GM19372 (cell line): ENCODE results near the gene MAIP1.

Source experiments
- ATAC-seq: cut with Tn5 transposase; IDR thresholded peaks from one replicate; pipeline ENCODE4 v1.9.1; 2021; ENCODE audit warnings: mild to moderate bottlenecking, low read depth, moderate library complexity; ENCODE audit not compliant: unreplicated experiment

MAIP1 gene

DNA sequence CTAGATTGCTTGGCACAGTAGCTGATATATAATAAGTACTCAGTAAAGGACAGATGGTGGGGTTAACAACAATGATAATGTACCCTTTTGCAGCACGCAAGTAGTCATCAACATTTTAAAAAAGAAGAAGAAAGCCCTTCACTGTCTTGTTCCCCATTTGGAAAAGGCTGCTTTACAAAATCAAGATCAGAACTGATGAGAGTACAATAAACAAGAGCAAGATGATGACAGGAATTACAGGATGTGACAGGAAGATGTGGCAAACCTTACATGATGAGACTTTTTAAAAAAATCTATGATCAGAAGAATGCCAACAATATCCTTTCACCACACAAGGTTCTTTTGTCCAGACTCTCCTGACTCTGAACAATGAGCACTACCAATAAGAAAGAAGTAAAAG is 9.2 kb upstream of the MAIP1 start:
- no peak for ATAC-seq

DNA sequence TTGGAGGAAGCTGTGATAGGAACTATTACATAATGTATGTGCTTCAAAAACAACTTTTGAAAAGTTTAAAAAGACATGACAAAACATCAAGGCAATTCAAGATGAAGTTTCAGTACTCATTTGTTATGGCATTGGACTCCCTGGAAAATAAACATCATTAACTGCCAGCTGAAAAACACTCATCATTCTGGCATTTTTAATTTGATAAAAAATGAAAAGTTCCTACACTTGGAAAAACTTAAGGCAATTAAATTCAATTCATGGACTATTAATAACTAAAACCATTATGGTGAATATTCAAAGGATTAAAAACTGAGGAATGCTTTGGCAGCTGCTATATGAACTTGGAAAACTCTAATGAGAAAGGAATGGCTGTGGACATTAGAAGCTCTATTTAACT is 8.5 kb upstream of the MAIP1 start:
- no peak for ATAC-seq

DNA sequence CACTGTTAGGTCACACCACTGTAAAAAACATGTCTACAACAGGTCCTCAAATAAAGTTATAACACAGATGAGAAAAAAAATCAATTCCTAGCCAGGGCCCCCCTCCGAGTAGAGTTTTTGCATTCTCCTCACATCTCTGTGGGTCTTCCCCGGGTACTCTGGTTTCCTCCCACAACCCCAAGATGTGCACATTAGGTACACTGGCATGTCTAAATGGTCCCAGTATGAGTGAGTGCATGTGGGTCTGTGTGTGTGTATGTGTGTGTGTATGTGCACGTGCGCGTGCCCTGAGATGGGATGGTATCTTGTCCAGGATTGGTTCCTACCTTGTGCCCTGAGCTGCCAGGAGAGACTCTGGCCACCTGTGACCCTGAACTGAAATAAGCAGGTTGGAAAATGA is 5.0 kb upstream of the MAIP1 start:
- ATAC-seq, result no peak

DNA sequence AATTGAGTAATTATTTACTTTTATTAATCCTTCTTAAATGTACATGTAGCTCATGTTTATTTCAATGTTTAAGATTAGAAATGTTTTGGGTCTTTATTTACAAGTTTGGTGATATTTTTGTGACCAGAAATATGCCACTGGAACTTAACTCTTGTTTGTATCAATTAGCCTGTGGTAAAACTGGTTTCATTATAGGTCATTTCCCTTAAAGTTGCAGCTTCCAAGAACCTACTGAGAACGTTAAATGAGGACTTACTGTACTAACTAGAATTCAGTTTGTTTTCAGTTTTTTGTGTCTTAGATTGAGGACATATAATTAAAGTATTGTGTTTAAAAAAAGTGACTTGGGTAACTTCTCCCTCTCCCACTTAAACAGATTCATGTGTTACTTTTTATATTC is 4.4 kb upstream of the MAIP1 start:
- no peak for ATAC-seq

DNA sequence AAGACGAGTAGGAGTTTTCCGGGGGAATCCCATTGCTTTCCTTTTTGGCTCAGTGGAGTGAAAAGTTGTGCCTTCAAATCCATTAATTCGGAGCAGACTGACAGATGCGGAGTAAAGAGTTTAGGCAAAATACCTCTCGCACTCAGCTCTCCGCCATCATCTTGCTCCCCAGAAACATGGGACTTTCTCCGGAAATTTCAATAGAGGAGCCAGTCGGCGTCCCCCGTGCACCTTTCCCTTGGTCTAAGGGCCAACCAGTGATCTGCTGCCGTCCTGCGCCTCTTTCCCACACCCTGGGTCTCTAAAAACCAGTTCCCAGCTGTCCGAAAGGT is 409 bp upstream of the MAIP1 start:
- ATAC-seq, result peak; percentile 49

DNA sequence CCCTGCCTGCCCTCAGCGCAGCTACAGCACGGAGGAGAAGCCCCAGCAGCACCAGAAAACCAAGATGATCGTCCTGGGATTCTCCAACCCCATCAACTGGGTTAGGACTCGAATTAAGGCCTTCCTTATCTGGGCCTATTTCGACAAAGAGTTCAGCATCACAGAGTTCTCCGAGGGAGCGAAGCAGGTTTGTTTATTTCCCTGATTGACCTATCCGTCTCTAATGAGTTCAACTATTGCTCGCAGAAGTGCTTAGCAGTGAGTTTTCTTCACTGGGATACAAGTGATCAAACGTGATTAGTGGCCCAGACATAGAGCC is 639 bp downstream of the MAIP1 start:
- no peak for ATAC-seq

DNA sequence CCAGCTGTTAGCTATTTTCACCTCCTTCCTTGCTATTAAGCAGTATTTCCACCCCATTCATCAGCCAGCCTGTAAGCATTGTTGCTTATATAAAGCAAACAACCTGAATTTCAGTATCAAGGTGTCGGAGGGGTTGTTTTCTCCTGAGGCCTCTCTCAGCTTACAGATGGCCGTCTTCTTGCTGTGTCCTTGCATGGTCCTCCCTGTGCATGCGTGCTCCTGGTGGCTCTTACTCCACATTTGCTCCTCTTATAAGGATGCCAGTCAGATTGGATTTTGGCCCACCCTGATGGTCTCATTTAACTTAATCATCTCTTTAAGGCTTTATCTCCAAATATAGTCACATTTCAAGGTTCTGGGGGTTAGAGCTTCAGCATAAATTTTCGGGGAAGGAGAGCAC is 2.6 kb downstream of the MAIP1 start:
- no peak for ATAC-seq

DNA sequence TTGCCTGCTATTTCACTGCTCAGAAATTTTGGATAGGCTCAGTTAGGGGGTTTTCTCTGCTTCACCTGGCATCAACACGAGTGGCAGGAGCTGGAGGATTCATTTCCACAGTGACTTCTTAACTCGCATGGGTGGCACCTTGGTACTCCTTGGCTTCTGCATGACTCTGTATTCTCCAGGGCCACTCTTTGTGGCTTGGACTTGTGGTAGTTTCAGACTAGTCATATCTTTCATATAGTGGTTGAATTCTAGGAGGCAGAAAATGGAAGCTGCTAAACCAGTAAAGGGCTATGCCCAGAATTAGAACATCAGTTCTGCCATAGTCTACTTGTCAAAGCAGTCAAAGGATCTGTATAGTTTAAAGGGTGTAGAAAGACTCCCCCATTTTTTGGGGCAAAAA is 6.8 kb downstream of the MAIP1 start:
- no peak for ATAC-seq

DNA sequence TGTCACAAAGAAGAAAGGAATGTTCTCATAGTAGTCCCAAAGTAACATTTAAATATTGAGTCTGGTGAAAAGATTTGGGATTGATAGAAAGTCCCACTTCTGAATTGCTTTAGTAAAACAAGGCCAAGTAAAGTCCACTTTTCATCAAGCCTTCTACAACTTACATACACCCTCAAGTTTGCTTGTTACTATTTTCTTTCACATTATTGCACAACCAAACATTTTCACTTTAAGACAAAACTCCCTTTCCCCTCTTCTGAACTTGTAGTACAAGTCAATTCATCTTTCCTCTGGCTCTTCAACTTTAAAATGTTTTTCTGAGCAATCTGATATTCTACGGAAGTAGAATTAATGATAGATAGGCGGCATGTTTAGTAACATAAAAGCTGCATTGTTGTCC is 11.0 kb downstream of the MAIP1 start:
- ATAC-seq, result no peak

DNA sequence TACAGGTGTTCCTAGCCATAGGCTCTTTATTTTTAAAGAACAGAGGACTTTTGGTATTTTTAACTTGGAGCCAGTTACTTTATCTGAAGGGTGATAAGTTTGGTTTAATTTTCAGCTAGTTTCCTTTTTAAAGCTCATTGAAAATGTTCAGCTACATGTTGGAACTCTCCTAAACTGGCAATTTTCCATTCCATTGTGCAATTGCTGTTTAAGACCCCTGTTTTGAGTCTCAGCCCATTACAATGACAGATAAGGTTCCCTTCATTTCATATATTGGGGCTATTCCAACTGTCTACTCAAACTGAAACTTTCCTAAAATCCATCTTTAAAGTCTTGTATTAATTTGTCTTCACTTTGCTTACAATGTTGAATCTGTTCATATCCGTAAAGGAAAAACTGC is 11.6 kb downstream of the MAIP1 start:
- ATAC-seq, result no peak

DNA sequence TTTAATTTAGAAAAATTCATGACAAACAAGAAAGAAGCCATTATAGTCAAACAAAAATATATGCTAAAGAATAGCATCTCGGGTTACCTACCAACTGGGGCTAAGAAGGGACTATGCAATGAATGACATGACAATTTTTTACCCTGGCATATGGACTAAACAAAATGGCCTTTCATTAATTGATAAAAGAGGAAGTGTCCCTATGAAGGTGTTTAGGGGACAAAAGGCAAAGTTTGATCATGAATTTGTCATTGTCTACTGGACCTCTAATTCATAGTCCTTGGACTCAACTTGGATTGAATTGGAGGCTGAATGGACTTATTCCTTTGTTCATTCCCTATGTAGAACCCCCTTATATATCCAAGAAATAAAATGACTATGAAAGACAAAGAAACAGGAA is 12.7 kb downstream of the MAIP1 start:
- no peak for ATAC-seq

DNA sequence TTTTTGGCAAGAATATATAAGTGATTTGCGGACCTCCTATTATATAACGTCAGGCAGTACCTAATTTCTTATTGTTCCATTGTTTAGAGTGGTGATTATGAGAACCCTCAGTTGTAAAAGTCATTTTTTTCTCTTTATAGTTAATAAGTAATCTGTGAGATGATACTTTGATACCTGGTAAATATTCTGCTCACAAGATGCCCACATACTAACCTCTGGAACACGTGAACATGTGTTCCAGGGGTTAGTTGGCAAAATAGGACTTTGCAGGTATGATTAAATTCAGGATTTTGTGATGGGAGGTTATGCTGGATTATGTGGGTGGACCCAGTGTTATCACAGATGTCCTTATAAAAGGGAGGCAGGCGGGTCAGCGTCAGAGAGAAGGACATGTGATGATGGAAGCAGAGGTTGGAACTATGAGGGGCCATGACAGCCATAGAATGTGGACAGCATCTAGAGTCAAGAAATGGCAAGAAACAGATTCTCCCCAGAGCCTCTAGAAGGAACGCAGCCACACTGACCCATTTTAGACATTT is 16.8 kb downstream of the MAIP1 start:
- ATAC-seq, result no peak

DNA sequence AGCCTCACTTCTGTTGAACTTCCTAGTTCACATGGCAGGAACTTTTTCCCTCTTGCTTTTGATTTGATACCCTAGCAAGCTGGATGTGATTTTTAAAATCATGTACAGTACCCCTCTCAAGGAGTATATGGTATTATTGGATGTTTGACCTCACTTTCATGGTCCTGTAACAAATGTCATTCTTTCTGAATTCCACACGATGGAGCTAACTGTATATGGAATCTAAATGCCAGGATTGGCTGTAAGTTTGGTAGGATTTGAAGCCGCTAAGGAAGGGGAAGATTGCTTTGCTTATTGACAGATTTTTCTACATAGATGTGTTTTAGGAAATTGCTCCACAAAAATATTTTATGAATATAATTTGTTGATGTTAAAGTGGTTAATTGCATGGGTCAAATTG is 18.3 kb downstream of the MAIP1 start:
- ATAC-seq, result no peak

DNA sequence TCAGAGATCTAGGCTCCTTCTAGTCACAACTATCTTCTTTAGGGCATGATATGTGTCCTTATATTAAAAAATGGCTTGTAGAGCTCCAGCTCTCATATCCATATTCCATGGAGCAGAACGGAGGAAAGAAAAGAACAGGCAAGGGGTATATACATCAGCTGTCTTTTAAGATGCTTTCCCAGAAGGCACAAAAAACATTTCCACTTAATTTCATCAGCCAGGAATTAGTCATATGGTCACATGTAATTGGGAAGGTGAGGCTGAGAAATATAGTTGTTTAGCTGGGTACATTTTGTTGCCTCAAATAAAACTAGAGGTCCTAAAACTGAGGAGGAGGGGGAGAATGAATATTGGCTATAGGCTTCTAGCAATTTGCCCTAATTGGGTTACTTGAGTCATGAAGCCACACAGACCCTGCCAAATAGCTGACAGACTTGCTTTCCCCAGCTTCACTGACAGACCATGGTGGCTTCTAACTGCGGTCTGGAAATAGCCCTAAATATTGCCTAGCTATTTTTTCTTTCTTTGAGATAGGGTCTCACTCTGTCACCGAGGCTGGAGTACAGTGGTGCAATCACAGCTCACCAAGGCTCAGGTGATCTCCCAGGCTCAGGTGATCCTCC is 20.0 kb downstream of the MAIP1 start:
- ATAC-seq, result no peak

DNA sequence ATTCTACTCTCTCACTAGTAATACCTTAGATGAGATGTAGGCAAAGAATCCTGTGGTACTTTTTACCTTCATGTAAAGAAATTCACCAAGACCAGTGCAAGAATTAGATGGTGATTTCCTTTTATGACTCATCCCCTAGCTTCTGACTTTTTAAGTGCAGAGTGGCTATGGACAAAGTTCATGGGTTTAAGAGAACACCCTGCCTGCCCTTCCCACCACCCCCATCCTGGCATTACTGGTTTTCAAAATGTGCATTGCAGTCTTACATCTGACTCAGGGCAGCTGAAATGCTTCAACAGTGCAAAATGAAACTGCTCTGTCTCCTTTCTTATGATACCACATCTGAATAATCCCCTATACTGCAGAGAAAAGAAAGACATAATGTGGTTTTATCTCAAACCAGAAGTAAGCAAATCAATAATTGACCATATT is 22.6 kb downstream of the MAIP1 start:
- ATAC-seq, result peak; percentile 72

DNA sequence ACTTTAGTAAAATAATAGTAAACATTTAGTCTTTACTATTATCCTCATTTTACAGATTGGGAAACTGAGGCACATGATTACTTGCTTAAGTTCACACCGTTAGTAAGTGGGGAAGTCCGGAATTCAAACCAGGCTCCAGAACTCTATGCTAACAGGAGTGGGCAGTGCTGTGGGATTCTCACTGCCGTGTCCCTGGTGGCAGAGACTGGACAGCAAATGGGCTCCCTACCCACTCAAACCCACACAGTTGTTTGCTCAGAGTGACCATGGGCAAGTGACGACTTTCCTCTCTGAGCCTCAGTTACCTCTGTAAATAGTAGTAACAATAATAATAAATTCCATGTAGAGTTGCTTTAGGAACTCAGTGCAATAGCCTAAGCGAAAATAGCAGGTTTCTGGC is 24.0 kb downstream of the MAIP1 start:
- ATAC-seq, result no peak

DNA sequence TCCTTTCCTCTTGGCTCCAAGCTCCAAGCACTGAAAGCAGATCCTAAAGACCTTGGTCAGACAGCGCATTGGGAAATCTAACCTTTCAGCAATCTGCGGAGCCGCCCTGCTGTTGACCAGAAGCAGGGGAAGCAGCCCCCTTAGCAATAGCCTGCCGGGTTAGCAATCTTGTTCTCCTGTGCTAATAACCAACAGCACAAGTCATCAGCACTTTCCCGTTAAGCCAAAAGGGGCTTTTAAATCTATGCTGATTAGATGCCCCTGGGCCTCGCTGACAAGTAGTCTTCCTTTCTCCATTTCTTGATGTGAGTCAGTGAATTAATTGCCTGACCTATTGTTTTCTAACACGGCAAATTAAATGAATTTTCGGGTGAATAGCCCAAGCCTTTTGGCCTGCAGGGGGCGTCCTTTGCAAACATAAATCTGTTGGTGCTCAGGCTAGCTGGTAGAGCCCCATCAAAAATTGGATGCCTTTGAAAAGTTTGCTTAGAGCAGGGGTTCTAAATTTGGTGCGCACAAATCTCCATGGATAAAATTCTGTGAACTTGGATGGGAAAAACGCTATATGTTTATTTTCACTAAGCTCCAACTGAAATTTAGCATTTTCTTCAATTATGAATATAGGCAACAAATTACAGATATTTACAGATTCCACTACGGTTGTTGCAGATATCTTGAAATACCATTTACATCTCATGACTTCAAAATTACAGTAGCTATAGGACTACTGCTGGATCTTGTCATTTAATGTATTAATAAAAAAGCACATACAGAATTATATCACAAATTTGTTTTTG is 24.6 kb downstream of the MAIP1 start:
- ATAC-seq, result no peak

DNA sequence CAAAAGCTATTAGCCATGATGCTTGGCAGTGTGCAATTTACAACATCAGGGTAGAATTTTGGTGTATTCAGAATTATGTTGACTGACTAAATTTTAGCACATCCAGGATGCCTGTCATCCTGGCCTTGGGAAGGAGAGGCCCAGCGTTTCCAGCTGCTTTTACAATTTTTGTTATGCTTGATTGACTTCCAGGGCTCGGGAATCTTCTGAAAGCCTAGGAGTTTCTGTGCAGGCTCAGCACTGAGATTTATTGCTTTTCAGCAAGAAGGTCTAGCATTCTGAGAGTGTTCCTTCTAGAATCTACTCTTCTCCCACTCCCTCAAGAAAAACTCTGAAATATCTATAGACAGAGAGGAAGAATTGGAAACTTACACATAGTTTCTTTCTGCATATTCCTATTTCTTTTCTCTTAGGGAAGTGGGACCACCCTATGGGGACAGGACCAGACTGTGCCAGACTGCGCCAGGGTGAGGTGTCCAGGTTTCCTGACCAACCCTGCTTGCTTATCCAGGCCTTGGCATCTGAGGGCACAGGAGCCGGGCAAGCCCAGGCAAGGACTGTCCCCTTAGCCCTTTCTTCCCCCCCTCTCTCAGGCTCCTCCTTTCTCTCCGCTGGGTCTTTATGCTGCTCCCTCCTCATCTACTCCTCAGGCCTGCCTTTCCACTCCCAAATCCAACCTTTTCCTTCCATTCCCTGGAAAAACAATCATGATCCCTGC is 26.9 kb downstream of the MAIP1 start:
- ATAC-seq, result no peak

DNA sequence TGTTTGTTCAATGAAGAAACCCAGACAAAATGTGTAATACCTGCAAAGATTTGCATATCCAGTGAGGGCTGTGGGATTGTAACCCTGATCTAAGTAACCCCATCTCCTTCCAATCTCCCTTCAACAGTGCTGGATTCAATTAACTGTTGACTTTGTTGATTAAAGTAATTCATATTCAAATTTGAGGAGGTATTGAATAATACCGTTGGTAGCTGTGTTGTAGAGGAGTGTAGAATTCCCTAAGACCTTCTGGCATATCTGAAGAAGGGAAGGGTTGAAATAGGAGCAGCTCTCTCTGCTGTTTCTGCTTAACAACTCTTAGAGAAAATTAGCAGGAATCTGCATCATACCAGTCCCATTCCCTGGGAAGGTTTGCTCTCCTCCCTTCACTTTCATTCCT is 28.2 kb downstream of the MAIP1 start:
- no peak for ATAC-seq

DNA sequence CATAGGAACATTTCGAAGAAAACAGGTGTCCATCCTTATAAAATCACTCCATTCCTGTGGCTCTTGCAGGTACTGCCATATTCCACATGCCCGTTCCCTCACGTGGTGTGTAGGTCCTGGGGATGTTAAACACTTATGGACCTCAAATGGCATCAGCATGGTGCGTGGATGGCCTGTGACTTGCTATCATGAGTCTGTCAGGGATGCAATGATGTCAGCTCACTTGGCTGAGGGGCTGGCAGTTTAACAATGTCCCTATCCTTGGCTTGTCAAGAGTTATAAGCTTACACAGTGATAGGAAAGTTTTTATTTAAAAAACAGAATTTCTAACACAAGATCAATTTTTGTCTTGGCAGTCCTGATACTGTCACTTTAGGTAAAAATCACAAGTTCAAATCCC is 28.8 kb downstream of the MAIP1 start:
- no peak for ATAC-seq

DNA sequence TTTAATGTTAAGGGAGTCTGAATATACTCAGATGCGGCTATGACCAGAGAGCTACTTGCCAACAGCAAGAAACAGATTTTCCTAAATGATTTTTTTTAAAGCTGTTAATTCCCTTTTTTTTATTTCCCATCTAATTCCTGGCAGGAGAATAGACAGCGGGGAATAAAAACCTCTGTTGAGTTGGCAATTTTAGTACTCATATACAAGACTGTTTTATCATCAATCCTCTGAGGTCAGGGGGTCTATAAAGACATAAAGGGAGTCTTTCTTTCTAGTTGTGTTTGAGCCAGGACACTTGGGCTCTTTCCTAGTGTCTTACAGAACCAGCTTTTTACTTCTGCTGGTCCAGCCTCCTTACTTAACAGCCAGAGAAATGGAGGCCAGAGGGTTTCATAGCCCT is 29.4 kb downstream of the MAIP1 start:
- no peak for ATAC-seq
